GM12801 (cell line): ENCODE results near the gene MPDZ.

Experiments used
- TF ChIP-seq, protein P1 (sequence below): IDR thresholded peaks from one replicate; pipeline ENCODE4 v1.5.1; 2011; ENCODE audit warnings: control low read depth; ENCODE audit not compliant: insufficient read length; ENCODE audit errors: extremely low read depth

MPDZ gene

DNA sequence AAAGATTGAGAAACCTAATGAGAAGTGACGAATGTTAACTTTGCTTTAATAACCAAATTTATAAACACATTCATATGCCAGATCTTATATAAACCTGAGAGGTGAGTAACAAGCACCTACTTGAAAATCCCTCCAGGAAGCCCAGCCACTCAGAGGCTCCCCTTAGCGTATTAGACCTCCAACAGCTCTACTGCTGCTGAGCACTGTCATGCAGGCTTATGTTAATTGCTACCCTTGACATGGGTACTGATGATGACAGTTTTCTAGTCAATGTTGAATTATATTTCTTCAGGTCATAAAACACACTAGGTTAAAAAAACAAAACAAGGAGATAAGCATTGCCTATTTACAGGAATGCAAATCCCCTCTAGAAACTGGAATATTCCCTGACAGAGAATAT is 161.2 kb downstream of the MPDZ start:
- TF ChIP-seq, protein P1, sequence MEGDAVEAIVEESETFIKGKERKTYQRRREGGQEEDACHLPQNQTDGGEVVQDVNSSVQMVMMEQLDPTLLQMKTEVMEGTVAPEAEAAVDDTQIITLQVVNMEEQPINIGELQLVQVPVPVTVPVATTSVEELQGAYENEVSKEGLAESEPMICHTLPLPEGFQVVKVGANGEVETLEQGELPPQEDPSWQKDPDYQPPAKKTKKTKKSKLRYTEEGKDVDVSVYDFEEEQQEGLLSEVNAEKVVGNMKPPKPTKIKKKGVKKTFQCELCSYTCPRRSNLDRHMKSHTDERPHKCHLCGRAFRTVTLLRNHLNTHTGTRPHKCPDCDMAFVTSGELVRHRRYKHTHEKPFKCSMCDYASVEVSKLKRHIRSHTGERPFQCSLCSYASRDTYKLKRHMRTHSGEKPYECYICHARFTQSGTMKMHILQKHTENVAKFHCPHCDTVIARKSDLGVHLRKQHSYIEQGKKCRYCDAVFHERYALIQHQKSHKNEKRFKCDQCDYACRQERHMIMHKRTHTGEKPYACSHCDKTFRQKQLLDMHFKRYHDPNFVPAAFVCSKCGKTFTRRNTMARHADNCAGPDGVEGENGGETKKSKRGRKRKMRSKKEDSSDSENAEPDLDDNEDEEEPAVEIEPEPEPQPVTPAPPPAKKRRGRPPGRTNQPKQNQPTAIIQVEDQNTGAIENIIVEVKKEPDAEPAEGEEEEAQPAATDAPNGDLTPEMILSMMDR: no peak

DNA sequence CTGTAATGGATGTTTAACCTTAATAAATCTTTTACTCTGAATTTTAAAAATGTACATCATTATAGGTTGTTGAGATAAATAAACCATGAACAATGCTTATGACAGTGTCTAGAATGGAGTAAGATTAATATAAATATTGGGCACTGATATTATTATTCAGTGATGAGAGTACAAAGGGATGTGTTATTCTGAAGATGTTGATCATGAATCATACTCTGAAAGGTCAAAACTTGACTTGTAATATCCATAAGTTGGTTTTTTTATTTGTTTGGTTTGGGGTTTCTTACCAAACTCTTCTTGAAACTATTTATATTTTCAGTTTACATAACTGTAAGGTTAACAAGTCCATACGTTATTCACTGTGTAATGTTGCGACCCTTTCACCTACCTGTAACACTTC is 163.2 kb downstream of the MPDZ start:
- TF ChIP-seq, protein P1: no peak

DNA sequence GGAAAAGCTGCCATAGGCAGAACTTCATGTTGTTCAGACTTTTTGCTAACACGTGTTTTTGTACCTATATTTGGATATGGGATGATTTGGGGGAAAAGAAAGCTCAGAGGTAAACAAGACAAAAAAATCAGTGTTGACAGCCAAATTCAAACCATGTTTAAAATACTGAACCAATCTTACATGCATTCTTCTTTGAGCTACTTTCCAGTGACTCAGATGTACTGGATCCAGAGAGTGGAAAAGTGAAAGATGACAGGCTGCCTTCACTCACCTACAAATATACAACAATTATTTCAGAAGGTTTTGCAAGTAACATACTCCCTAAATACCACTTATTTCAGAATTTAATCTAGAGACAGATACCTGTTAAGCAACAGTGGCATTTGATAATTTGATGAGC is 165.7 kb downstream of the MPDZ start:
- TF ChIP-seq, protein P1: no peak

DNA sequence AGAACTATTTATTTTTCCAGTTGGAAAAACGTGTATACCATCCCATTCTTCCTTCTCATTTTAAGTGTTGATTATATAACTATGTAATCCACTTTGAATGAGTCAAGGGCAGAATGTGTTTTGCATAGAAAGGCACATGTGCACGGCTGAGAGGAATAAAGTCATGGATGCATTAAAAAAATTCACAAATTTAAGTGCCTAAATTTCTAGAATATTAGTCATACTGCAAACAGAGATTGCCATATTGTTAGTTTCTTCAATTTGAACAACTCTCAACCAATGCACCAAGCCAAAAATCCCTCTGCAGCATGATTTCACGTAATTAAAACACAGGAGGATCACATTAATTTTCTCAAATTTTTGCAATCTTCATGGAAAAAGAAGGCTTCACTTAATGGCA is 166.3 kb downstream of the MPDZ start:
- TF ChIP-seq, protein P1: no peak

DNA sequence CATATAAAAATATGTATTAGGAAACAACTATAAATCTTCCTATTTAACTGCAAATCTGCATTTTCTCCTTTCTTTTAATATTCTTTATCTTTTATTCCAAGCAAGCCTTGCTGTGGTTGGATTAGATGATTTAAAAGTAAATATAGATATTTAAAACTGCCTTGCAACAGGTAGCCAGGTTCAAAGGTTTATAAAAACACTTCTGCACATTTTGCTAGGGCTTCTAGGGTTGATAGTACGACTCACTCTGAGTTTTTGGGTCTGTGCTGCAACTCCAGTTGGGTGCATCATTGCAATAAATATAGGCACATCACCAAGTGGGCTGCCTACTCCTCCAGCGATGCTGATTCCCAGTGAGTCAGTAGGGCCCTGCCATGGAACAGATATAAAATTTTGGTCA is 167.7 kb downstream of the MPDZ start:
- TF ChIP-seq, protein P1: no peak

DNA sequence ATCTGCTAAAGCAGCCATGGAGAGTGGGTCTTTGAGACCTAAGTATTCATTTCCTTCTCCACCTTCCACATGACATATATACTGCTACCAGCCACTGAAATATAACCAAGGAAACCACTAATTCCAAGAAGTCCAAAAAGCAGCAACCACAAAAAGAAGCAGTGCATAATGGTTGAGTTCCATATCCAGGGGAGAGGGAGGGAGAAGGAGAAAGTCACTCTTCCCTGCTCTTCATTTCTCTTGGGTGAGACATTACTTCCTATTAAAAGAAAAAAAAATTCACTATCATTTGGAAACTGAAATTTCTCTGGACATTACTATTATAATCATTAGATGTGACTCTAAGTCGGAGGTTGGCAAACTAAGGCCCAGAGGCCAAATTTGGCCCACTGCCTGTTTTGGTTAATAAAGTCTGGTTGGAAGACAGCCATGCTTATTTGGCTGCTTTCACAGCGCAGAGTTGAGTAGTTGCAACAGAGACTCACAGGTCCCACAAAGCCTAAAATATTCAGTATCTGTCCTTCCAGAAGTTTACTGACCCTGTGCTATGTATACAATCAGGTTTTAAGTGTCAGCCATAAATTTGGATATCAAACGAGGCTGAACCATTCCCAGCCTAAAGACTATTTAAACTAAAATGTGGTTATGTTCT is 168.6 kb downstream of the MPDZ start:
- TF ChIP-seq, protein P1: no peak

DNA sequence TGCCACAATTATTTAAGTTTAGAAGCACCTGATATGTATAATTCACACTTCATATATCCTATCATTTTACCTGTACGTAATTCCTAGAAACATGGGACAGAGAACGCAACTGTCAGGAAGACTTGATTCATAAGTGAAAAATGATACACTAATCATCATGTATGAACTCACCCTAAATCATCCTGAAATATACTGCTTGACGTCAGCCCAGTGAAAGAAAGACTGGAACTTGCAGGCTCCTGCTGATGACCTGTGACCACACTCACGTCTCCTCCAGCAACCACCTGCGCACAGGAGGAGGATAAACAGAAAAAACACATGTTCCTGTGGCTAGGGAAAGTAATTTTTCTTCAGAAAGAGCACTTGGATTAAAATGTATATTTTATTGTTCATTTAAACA is 169.7 kb downstream of the MPDZ start:
- TF ChIP-seq, protein P1: no peak
